NCI-H2081 treated with DMSO at 0.1 percent for 48 hours (cell line): ENCODE data around the gene RGS1.

ENCODE experiments used
- DNase-seq: peaks from one replicate; lab custom pipeline; 2025; lab: John Stamatoyannopoulos, UW

Gene RGS1

GRCh38 chr1:192620071-192620635 is 44.6 kb downstream of the RGS1 start:
- no peak for DNase-seq

DNA sequence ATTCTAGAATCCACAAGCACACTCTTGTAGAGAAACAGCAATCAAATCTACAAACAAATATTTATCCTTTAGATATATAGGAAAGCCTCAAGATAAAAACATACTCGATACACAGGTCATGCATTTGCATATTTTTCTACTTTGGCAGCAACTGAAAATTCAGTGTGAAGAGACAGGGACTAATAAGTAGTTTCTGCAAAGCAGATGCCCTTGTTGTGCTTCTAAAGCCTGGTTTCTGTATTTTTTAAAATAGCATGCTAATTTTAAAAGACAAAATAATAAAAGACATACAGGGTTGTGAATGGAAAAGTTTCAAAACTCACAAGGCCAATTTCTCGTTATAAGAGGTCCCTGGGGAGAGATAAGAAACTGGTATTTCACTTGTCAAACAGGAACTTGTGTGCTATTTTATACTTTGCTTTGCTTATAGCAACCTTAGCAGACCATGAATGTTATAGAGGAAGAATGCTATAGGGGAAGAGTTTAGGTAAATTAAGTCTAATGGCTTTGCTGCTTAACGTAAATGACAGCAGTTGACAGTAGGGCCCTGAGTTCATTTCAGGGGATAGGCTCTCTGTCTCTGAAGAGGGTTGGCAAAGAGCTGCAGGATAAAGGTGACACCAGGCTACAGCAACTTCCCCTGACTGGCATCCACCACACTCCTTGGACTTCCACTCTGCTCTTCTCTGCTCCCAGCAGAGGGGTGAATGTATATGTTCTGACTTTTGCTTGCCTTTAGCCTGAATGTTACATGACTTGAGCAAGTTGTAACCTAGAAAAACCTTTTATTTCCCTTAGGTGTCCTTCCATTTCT is 51.0 kb downstream of the RGS1 start:
- DNase-seq, result no peak

GRCh38 chr1:192627901-192628300 is 52.3 kb downstream of the RGS1 start:
- DNase-seq, result no peak

DNA sequence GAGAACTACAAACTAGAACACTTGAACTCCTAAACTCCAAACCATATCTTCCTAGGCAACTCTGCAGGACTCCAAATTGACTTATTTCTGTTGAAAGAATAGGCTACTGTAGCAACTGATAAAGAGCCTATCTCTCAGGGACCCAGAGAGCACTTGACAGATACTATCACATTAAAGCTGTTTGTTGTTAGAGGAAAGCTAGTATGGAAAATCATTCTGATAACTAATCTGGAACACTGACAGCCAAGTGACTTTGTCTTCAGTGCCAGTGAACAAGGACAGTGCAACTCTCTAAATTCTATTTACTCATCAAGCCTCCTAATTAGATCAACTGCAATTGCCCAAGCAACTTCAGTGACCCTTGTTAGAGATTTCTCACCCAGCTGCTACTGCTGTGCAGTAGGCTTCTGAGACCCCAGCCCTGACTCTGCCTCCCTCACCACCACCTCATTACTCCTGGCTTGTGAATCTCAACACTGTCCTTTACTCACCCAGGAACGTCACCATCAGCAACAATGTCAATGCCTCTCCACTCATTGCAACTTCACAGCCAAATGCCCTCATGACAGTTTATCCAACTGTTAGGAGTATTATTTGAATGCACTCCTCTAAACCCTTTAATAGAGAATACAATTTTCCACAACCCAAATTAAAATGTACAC is 53.0 kb downstream of the RGS1 start:
- no peak for DNase-seq

- DNase-seq, result no peak
These were observed 54.0 kb downstream of the RGS1 start for GRCh38 chr1:192629612-192630011.
